ENCODE data around the gene KICS2. TPM values are rescaled to one million over a fixed set of nuclear protein-coding genes. Genes with fewer than 3 reads are reported as not detected.
A peak's percentile ranks its signal among the peaks of the same experiment; 100 is the strongest.

The KICS2 gene
- total RNA-seq, 1 donor from 2014 or later: 3.9 TPM

DNA sequence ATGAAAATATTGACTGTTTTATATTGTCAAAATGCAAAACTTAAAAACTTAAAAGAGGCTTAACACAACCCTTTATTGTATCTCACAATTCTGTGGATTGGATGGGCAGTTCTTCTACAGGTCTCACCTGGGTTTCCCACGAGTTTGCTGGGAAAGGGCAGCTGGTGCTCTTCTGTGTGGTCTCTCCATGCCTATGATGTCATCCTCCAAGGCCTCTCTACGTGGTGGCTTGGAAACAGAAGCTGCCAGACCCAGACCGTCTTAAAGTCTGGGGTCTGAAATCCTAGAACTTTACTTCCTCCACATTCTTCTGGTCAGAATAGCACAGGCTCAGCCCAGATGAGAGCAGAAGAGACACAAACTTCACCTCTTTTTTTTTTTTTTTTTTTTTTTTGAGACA lies 36.5 kb upstream of the KICS2 start:
- H2AFZ ChIP-seq (replicated peaks): no peak overlapping the region
- H3K27ac Mint-ChIP-seq: no peak overlapping the region

DNA sequence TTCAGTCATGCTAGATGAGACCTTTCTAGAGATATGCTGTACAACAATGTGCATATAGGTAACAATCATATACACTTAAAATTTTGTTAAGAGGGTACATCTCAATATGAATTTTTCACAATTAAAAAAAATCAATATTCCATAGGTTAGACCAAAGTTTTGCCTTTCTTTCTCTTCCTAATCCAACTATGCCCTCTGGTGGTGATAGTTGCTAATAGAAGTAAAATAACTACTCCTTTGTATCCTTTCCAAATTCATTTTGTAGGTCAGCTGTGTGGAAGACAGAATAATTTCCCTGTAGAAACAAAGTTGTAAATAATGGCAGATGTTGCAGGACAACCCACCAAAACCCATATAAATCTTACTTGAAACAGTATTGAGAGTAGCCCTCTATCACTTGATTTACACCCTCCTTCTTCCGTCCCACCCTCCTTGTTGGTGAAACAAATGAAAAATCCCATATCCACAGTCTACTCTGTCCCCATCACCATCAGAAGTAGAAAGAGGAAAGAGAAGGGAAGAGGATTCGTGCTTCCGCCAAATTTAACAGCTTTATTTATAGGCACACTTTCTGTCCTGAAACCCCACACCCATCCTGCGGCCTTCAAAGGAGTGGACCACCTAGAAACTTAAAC lies 34.2 kb upstream of the KICS2 start:
- Histone ChIP-seq H3K36me3 (no peaks in the 10 kb centered on the region), H3K9me3 (ENCODE audit: low read depth) (no peaks in the 10 kb centered on the region), H3F3A (ENCODE audit: low read depth) (no peaks in the 10 kb centered on the region), H3K27ac (no peak overlapping the region), H3K27me3 (no peaks in the 10 kb centered on the region), H4K20me1 (ENCODE audit: low read depth) (no peaks in the 10 kb centered on the region), H3K9ac (no peak overlapping the region), H3K4me2 (no peak overlapping the region), H3K4me3 (no peak overlapping the region), H3K79me2 (ENCODE audit: low read depth) (no peaks in the 10 kb centered on the region), H3K4me1 (no peaks in the 10 kb centered on the region), H2AFZ (replicated peaks) (peak overlapping the region; percentile 66)
- Mint-ChIP-seq H3K36me3 (no peaks in the 10 kb centered on the region), H3K27me3 (ENCODE audit: insufficient read depth, low read depth) (no peaks in the 10 kb centered on the region), H3K9me3 (no peaks in the 10 kb centered on the region), H3K4me3 (no peak overlapping the region), H3K4me1 (no peaks in the 10 kb centered on the region), H3K27ac (no peak overlapping the region)
- peak; percentile 77 for DNase-seq (ENCODE audit: low spot score)
- TF ChIP-seq EZH2 (IDR thresholded peaks at IDR 0.05): no peak
- TF ChIP-seq EZH2phosphoT487 (IDR thresholded peaks at IDR 0.05): no peak
- TF ChIP-seq, protein P1, sequence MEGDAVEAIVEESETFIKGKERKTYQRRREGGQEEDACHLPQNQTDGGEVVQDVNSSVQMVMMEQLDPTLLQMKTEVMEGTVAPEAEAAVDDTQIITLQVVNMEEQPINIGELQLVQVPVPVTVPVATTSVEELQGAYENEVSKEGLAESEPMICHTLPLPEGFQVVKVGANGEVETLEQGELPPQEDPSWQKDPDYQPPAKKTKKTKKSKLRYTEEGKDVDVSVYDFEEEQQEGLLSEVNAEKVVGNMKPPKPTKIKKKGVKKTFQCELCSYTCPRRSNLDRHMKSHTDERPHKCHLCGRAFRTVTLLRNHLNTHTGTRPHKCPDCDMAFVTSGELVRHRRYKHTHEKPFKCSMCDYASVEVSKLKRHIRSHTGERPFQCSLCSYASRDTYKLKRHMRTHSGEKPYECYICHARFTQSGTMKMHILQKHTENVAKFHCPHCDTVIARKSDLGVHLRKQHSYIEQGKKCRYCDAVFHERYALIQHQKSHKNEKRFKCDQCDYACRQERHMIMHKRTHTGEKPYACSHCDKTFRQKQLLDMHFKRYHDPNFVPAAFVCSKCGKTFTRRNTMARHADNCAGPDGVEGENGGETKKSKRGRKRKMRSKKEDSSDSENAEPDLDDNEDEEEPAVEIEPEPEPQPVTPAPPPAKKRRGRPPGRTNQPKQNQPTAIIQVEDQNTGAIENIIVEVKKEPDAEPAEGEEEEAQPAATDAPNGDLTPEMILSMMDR (IDR thresholded peaks at IDR 0.05): peak; percentile 84

More for the DNA sequence above, 36.5 kb upstream of the KICS2 start:
- Histone ChIP-seq H4K20me1 (ENCODE audit: low read depth) (no peaks in the 10 kb centered on the region), H3K27me3 (no peaks in the 10 kb centered on the region), H3K4me1 (no peaks in the 10 kb centered on the region), H3K27ac (no peak overlapping the region), H3K4me3 (no peak overlapping the region), H3K4me2 (no peak overlapping the region), H3K9ac (no peak overlapping the region), H3F3A (ENCODE audit: low read depth) (no peaks in the 10 kb centered on the region), H3K9me3 (ENCODE audit: low read depth) (no peaks in the 10 kb centered on the region), H3K79me2 (ENCODE audit: low read depth) (no peaks in the 10 kb centered on the region), H3K36me3 (no peaks in the 10 kb centered on the region)
- H3K27me3 Mint-ChIP-seq (ENCODE audit: insufficient read depth, low read depth): no peaks in the 10 kb centered on the region
- no peak overlapping the region for H3K4me3 Mint-ChIP-seq
- no peak for TF ChIP-seq EZH2phosphoT487 (IDR thresholded peaks at IDR 0.05)
- TF ChIP-seq, protein P1 (IDR thresholded peaks at IDR 0.05): no peak
- no peak for DNase-seq (ENCODE audit: low spot score)
- no peaks in the 10 kb centered on the region for H3K9me3 Mint-ChIP-seq
- no peaks in the 10 kb centered on the region for H3K36me3 Mint-ChIP-seq
- no peaks in the 10 kb centered on the region for H3K4me1 Mint-ChIP-seq

DNA sequence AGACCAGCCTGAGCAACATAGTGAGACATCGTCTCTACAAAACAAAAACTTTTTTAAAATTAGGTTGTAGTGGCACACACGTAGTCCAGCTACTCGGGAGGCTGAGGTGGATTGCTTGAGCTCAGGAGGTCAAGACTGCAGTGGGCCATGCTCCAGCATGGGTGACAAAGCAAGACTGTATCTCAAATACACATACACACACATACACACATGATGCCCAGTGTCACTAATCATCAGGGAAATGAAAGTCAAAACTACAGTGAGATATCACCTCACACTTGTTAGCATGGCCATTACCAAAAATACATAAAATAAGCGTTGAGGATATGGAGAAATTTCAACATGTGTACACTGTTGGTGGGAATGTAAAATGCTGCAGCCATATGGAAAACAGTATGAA lies 33.2 kb upstream of the KICS2 start:
- Mint-ChIP-seq H3K36me3 (no peaks in the 10 kb centered on the region), H3K9me3 (no peaks in the 10 kb centered on the region), H3K27me3 (ENCODE audit: insufficient read depth, low read depth) (no peaks in the 10 kb centered on the region), H3K27ac (no peak overlapping the region), H3K4me3 (no peak overlapping the region), H3K4me1 (no peaks in the 10 kb centered on the region)
- no peaks in the 10 kb centered on the region for H3K27me3 ChIP-seq
- H3K36me3 ChIP-seq: no peaks in the 10 kb centered on the region
- no peak overlapping the region for H3K27ac ChIP-seq
- TF ChIP-seq, protein P1 (IDR thresholded peaks at IDR 0.05): no peak
- TF ChIP-seq EZH2phosphoT487 (IDR thresholded peaks at IDR 0.05): no peak
- TF ChIP-seq EZH2 (IDR thresholded peaks at IDR 0.05): no peak
- H3K9me3 ChIP-seq (ENCODE audit: low read depth): no peaks in the 10 kb centered on the region
- no peaks in the 10 kb centered on the region for H4K20me1 ChIP-seq (ENCODE audit: low read depth)
- no peak for DNase-seq (ENCODE audit: low spot score)
- H3K9ac ChIP-seq: no peak overlapping the region
- H3K79me2 ChIP-seq (ENCODE audit: low read depth): no peaks in the 10 kb centered on the region
- no peaks in the 10 kb centered on the region for H3K4me1 ChIP-seq
- no peak overlapping the region for H3K4me3 ChIP-seq
- H3K4me2 ChIP-seq: no peak overlapping the region
- H3F3A ChIP-seq (ENCODE audit: low read depth): no peaks in the 10 kb centered on the region
- no peak overlapping the region for H2AFZ ChIP-seq (replicated peaks)

All from neural progenitor cell (in vitro differentiated cells).